Lower leg skin (tissue), 3 donors: Measurements from ENCODE around the gene FARP1.

Experiments
- CTCF ChIP-seq, 3 donors: fragments of 450-650 bp; IDR thresholded peaks; one replicate each; pipeline ENCODE4 v1.5.1; 2016; ENCODE audit warnings: antibody characterized with exemption in 3 of 3, mild to moderate bottlenecking in 3 of 3, moderate library complexity in 2 of 3
- POLR2A ChIP-seq, 2 donors: fragments of 450-650 bp; IDR thresholded peaks; one replicate each; pipeline ENCODE4 v1.6.1; 2016 to 2017; ENCODE audit warnings: antibody characterized with exemption in 2 of 2, mild to moderate bottlenecking in 1 of 2, moderate library complexity in 1 of 2

GRCh38 chr13:98403076-98403475, 260.2 kb downstream of the FARP1 start:
- TF ChIP-seq CTCF (IDR thresholded peaks at IDR 0.05) (no peak), POLR2A (IDR thresholded peaks at IDR 0.05) (no peak)
